Fibroblast of the conjunctiva (primary cell): ENCODE results near the gene NUP155.
"Not testable (repeated sequence)": the region's sequence is repeated elsewhere in the genome, so short reads cannot be mapped to it uniquely, and the experiment has no call there.

ENCODE experiments used
- DNase-seq: peaks from one replicate; pipeline ENCODE4 v3.0.0-alpha.2; 2010; ENCODE audit warnings: low read depth

NUP155 gene

DNA sequence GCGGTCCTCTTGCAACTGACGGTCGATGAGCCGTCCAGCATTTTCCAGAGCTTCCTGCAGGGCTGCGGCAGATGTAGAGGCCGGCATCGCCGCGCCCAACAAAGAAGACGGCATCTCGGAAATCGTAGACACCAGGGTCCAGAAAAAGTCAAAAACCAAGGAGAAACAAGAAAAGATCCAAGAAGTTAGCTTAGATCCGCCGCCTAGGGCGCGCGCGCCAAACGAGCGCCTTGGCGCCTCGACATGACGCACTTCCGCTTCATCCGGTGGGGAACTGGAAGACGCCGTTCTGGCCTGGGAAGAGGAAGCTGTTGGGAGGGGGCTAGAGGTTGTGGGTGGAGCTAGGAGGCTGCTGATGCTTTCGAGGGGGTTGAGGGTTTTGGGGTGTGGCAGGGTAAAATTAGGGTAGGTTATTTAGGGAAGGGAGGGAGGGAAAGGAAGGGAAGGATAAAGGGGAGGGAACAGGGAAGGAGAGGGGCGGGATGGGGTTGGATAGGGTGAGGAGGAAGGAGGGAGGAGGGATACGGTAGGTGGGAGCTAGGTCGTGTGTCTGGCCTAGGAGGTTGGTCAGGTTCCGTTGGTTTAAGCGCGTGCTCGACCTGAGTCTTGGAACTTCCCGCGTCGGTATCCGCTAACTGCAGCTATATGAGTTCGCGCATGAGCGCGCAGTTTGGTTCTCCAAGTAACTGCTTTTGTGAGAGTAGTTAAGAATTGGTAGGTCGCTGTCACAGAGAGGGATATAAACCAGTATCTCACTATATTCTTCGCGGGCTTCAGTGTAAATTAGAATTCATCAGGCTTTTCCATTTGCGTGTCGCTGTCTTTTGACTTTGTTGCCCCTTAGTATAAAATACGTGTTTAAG lies at the start of gene NUP155:
Gene NUP155, minus strand, starts transcription at position 243 of the 863 bp plus-strand sequence. Its CDS starts 129 bp downstream, at position 114.
- DNase-seq, result peak; percentile 92

DNA sequence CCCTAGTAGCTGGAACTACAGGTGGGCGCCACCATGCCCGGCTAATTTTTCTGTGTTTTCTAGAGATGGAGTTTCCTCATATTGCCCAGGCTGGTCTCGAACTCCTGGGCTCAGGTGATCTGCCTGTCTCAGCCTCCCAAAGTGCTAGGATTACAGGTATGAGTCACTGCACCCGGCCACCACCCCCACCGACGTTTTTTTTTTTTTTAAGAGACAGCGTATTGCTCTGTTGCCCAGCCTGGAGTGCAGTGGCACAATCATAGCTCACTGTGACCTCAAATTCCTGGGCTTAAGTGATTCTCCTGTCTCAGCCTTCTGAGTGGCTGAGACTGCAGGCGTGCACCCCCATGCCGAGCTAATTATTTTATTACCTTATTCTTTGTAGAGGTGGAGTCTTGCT lies 46.4 kb upstream of the NUP155 start:
- DNase-seq, result no peak

DNA sequence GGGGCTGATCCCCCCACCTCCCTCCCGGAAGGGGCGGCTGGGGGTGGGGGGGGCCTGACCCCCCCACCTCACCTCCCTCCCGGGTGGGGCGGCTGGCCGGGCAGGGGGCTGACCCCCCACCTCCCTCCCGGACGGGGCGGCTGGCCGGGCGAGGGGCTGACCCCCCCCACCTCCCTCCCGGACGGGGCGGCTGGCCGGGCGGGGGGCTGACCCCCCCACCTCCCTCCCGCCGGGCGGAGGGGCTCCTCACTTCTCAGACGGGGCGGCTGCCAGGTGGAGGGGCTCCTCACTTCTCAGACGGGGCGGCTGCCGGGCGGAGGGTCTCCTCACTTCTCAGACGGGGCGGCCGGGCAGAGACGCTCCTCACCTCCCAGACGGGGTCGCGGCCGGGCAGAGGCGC lies 44.5 kb upstream of the NUP155 start:
- not testable (repeated sequence) for DNase-seq

DNA sequence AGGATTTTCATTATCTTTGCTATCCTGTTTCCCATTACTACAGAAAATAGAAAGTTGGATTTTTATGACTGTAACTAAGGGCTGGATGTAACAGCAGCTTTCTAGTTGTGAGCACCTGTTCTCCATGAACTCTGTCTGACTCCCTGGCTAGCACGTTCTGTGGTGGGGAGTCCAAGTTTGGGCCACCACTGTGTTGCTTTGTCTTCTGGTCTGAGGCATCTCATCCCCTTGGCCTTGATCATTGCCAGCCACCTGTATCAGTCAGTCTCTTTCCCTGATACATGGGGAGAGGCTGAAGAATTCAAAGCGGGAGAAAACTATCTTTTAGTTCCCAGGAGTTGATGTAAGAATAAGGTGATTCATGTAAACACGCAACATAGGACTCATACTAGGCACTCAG lies 41.6 kb upstream of the NUP155 start:
- no peak for DNase-seq

DNA sequence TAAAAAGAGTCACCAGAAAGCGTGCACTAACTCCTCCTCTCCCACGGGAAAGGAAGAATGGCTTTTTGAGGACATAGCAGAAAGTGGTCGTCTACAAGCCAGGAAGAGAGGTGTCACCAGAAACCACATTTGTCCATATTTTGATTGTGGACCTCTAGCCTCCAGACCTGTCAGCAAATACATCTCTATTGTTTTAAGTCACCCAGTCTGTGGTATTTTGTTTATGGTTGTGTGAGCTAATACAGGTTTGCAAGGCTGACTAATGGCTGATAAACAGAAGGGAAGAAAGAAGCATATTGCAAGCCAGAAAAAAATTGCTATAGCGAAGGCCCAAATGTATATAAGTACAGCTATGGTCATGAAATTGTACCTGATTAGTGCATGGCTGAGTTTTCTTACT lies 29.6 kb upstream of the NUP155 start:
- DNase-seq, result no peak

DNA sequence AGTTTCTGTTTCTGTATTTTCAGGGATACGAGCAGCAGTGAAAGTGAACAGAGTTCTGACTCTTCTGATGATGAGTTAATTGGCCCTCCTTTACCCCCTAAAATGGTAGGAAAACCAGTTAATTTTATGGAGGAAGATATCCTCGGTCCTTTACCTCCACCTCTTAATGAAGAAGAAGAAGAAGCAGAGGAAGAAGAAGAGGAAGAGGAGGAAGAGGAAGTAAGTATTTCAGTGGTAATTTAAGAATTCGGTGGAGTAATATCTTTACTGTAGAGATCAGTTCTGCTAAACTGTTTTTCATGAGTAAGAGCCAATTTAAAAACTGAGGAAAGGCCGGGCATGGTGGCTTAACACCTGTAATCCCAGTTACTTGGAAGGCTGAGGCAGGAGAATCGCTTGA lies 25.4 kb upstream of the NUP155 start:
- DNase-seq, result no peak

DNA sequence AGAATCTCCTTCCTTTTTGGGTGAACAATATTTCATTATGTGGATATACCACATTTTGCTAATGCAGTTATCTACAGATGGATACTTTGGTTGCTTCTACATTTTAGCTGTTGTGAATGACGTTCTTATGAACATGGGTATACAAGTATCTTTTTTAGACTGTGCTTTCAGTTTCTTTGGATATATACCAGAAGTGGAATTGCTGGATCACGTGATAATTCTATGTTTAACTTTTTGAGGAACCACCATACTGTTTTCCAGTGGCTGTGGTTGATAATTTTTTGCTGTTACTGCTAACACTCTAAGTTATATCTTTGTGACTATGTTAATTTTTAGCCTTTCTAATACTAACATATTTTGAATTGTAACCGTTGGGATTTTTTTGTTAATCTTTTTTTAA lies 20.7 kb upstream of the NUP155 start:
- no peak for DNase-seq

DNA sequence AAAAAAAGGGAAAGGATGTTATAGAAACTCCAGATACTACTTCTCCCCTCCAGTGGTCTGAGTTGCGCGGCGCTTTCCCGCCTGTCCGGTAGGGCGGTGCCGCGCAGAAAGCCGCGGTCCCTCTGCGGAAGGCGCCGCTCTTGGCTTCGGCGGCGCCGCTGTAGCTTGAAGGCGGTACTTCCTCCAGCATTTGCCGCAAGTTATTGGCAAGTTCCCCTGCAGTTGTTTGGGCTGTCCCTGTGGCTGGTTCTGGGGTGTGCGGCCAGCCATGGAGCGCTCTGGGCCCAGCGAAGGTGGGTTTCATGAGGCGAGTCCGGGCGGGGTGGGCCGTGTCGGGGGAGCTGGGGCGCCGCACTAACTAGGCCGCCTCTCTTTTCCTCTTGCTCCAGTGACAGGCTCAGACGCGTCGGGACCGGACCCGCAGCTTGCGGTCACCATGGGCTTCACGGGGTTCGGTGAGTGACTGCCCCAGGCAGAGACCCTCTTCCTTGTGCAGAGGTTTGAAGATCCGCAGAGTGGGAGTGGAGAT lies 8.3 kb upstream of the NUP155 start, which contains the start of gene WDR70:
Gene WDR70, plus strand, starts transcription at position 219 of the 529 bp plus-strand sequence. Its CDS starts 50 bp downstream, at position 269.
- DNase-seq, result peak; percentile 86

DNA sequence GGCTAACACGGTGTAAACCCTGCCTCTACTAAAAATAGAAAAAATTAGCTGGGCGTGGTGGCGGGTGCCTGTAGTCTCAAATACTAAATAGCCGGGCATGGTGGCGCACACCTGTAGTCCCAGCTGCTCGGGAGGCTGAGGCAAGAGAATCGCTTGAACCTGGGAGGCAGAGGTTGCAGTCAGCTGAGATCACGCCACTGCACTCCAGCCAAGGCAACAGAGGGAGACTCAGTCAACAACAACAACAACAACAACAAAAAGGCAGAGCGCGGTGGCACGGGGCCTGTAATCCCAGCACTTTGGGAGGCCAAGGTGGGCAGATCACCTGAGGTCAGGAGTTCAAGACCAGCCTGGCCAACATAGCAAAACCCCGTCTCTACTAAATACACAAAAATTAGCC lies 7.2 kb upstream of the NUP155 start:
- not testable (repeated sequence) for DNase-seq

DNA sequence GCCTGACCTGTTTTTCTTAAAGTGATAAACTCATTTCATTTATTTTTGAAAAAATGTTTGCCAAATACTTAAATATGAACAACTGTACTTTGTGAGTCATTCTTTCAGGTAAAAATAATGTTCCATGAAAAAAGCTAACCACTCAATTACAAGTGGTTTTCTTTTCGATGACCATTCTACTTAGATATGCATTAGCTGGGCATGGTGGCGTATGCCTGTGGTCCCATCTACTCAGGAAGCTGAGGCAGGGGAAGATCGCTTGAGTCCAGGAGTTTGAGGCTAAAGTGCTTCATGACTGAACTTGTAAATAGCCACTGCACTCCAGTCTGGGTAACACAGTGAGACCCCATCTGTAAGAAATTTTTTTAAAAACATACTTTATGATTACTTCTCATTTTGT lies 4.2 kb upstream of the NUP155 start:
- no peak for DNase-seq

DNA sequence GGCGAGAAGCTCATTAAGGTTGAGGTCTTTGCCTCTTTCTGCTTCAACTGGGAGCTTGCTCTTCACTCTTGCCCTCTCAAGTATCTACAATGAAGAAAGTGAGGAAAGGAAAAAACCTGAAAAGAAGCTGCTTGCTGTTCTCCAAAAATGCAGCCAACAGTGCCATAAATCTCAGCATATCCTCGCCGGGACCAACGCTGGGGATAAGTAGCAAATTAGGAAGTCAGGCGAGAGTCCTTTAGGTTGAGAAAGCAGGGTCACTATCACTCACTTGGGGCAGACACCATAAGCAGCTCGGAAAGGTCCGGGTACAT lies 399 bp downstream of the NUP155 start:
- DNase-seq, result no peak

DNA sequence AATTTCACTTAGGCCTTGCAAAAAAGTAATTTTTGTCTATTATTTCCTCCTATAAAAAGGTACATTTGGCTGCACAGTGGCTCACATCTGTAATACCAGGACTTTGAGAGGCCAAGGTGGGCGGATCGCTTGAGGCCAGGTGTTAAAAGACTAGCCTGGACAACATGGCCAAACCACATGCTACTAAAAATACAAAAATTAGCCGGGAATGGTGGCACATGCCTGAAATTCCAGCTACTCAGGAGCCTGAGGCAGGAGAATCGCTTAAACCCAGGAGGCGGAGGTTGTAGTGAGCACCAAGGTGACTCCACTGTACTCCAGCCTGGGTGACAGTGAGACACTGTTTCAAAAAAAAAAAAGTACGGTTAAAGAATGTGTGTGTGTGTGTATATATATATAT lies 15.7 kb downstream of the NUP155 start:
- DNase-seq, result no peak

DNA sequence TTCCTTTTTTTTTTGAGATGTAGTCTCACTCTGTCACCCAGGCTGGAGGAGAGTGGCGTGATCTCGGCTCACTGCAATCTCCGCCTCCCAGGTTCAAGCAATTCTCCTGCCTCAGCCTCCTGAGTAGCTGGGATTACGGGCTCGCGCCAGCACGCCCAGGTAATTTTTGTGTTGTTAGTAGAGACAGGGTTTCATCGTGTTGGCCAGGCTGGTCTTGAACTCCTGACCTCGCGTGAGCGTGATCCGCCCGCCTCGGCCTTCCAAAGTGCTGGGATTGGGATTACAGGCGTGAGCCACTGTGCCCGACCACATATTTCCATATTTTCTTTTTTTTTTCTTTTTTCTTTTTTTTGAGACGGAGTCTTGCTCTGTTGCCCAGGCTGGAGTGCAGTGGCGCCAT lies 28.2 kb downstream of the NUP155 start:
- DNase-seq, result not testable (repeated sequence)

DNA sequence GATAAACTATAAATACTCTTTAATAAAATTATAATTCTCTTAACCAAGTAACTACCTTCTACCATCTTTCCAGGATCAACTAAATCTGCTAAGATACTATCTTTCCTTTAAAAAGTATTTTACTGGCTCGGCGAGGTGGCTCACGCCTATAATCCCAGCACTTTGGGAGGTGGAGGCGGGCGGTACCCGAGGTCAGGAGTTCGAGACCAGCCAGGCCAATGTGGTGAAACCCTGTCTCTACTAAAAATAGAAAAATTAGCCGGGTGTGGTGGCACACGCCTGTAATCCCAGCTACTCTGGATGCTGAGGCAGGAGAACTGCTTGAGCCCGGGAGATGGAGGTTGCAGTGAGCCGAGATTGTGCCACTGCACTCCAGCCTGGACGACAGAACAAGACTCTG lies 36.2 kb downstream of the NUP155 start:
- not testable (repeated sequence) for DNase-seq

DNA sequence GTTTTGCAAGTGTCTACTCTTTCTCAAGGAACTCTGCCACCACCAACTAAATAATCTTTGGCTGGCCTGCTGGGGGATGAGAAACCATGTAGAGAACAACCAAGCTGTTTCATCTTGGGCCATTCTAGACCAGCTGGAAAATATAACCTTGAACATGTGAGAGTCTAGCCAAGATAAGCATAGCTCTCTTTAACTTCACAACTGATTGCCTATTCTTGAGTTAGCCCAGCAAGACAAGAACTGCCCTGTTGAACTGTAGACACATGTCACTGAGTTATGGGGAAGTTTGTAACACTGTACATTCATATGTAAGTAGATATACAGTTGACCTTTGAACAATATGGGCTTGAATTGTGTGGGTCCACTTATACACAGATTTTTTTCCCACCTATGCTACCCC lies 44.4 kb downstream of the NUP155 start:
- no peak for DNase-seq

DNA sequence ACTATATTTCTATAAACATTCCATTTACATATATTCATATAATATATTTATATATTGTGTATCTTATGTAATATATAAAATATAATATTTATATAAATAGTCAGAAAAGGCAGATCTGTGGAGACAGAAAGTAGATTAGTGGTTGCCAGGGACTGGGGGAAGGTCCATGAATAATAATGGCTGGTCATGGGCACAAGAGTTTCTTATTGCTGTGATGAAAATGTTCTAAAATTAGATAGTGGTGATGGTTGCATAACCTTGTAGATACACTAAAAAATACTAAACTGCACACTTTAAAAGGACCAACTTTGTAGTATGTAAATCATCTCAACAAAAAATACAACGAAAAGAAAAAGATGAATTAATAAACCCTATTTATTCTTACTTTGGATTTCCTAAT lies 47.3 kb downstream of the NUP155 start:
- DNase-seq, result no peak

DNA sequence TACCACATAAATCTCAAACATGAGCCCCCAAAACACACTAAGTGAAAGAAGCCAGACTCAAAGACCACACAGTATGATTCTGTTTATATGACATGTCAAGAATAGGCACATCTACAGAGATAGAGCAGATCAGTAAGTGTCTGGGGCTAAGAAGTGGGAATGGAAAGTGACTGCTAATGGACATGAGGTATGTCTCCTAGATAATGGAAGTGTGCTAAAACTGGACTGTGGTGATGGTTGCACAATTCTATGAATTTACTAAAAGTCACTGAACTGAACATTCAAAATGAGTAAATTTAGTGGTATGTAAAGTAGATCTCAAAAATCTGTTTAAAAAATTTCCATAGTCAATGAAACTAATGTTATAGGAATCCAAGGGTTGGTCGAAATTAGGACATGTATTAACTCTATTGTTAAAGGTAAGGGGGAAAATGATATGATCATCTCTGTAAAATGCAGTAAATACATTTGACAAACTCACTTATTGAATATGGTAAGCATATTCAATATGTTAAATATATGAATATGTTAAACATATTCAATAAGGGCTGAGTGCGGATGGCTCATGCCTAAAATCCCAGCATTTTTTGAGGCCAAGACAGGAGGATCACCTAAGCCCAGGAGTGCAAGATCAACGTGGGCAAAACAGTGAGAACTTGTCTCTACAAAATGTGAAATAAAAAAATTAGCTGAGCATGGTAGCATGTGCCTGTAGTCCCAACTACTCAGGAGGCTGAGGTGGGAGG lies 51.7 kb downstream of the NUP155 start:
- DNase-seq, result no peak

DNA sequence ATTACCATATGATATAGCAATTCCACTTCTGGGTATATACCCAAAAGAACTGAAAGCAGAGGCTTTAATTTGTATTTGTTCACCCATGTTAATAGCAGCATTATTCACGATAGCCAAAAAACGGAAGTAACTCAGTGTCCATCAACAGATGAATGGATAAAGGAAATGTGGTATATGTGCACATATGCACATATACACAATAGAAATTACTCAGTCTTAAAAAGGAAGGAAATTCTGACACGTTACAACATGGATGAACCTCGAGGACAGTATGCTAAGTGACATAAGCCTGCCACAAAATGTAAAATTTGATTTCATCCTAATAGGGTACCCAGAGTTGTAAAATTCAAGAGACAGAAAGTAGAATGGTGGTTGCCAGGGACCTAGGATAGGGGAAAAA lies 54.9 kb downstream of the NUP155 start:
- DNase-seq, result no peak

DNA sequence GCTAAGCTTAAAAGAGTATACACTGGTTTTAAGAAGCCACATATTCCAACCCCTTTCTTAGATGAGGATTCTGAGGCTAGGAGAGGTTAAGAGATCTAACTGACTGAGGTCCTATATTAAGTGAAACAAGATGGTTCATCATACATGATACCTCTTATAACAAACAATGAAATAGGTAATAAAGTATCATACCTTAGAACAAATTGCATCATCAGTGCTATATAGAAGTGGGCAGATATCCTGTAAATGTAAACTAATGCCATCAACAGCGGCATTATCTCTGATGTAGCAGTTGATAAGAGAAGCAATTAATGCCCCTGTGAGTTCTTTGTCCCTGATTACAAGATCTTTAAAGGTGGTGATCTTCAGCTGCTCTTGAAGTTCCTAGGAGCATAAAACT lies 60.5 kb downstream of the NUP155 start:
- no peak for DNase-seq

DNA sequence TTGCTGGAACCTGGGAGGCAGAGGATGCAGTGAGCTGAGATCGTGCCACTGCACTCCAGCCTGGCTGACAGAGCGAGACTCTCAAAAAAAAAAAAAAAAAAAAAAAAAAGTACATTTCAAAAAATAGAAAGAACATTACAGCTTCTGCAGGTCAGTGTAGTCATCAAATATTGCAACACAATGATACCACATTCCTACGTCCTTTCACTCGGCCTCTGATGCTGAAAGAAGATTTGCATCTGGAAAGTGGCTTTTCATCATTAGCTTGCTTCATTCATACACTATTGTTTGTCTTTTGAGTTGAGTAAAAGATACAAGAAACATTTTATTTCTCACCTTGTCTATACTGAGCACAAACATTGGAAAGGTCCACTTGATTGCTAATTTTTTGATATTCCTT lies 62.1 kb downstream of the NUP155 start:
- no peak for DNase-seq

DNA sequence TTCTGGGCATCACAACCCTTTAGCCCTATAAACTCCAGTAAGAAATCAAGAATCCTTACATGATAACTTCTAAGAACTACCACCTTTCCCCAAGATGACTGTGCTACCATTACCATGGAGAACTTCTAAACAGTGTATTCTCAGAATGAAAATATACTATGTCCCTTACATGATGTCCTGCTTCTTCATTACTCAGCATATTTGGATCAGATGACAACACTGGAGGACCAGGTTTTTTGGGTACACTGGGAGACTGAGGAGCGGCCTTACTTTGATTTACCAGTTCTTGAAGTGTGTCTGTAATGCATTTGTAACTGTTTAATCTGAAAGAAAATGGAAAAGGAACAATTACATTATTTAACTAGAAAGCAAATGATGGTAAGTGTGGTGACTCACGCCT lies 66.0 kb downstream of the NUP155 start:
- no peak for DNase-seq

DNA sequence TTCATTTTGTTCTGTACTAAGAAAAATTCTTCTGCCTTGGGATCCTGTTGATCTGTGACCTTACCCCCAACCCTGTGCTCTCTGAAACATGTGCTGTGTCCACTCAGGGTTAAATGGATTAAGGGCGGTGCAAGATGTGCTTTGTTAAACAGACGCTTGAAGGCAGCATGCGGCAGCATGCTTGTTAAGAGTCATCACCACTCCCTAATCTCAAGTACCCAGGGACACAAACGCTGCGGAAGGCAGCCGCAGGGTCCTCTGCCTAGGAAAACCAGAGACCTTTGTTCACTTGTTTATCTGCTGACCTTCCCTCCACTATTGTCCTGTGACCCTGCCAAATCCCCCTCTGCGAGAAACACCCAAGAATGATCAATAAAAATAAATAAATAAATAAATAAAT lies 74.6 kb downstream of the NUP155 start:
- not testable (repeated sequence) for DNase-seq

DNA sequence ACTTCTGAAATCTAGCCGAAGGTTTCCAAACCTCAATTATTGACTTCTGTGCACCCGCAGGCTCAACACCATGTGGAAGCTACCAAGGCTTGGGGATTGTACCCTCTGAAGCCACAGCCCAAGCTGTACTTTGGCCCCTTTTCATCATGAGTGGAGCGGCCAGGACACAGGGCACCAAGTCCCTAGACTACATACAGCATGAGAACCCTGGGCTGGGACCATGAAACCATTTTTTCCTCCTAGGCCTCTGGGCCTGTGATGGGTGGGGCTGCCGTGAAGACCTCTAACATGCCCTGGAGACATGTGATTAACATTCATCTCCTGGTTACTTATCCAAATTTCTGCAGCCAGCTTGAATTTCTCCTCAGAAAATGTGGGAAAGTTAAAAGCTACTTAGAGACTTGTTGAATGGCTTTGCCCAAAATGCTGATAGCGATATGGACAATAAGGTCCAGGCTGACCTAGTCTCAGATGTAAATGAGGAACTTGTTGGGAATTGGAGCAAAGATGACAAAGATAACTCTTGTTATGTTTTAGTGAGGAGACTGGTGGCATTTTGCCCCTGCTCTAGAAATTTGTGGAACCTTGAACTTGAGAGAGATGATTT lies 87.6 kb downstream of the NUP155 start:
- DNase-seq, result no peak
